Inflammatory macrophage (primary cell): ENCODE measurements around the gene ITGA8.
"Not testable (repeated sequence)": the region's sequence is repeated elsewhere in the genome, so short reads cannot be mapped to it uniquely, and the experiment has no call there.

ENCODE experiments used
- DNase-seq, 2 donors: peaks; one replicate each; pipeline ENCODE4 v3.0.0-alpha.2; 2020 to 2022

ITGA8 gene

DNA sequence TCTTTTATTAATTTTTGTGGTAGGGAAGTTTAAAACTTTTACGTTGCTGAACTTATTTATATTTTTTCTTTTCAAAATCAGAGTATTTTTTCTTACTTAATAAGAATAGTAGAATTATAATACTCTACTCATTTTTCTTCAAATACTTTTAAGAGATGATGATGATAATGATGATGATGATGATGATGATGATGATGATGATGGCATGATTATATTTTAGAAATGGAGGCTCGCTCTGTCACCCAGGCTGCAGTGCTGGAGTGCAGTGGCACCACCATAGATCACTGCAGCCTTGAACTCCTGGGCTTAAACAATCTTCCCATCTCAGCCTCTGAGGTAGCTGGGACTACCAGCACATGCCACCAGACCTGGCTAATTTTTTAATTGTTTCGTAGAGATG, 230.3 kb downstream of the ITGA8 start:
- no peak for DNase-seq

- DNase-seq = no peak
Observed at GRCh38 chr10:15487376-15487775, 232.3 kb downstream of the ITGA8 start.

- no peak for DNase-seq
Observed at GRCh38 chr10:15486404-15486803, 233.3 kb downstream of the ITGA8 start.

GRCh38 chr10:15485684-15486316, 233.9 kb downstream of the ITGA8 start:
- no peak for DNase-seq

DNA sequence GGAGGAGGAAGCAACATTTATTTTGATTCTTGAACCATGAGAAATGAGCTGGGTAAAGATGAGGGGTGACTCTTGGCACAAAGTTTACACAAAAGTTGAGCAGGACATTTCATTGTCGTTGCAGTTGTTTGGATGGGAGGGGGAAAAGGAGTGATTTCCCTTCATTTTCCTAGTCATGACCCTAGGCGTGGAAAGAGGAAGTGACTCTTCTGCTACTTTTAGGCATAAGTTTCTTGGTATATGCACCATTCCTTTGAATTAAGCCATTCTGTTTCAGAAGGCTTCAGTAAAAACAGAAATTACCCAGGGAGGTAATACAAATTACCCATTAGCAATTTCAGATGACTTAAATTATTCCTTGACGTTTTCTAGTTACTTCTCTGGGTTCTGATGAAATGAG, 234.7 kb downstream of the ITGA8 start:
- DNase-seq = no peak

DNA sequence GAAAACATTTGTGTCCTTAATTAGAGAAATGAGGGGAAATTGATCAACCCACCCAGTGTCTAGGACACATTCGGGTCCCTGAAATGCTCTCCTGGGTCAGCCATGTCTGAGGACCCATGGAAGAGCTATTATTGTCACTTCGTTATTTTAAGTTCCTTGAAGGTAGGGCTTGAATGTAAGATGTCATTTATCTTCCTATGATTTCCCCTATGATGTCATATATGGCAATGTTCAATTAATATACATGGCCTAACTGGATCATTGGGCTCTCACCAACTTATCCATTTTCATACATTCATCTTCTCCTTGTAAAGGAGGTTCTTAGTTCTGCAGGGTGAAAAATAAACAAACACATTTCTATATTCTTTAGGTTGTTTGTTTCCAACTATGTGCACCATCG, 235.6 kb downstream of the ITGA8 start:
- no peak for DNase-seq

DNA sequence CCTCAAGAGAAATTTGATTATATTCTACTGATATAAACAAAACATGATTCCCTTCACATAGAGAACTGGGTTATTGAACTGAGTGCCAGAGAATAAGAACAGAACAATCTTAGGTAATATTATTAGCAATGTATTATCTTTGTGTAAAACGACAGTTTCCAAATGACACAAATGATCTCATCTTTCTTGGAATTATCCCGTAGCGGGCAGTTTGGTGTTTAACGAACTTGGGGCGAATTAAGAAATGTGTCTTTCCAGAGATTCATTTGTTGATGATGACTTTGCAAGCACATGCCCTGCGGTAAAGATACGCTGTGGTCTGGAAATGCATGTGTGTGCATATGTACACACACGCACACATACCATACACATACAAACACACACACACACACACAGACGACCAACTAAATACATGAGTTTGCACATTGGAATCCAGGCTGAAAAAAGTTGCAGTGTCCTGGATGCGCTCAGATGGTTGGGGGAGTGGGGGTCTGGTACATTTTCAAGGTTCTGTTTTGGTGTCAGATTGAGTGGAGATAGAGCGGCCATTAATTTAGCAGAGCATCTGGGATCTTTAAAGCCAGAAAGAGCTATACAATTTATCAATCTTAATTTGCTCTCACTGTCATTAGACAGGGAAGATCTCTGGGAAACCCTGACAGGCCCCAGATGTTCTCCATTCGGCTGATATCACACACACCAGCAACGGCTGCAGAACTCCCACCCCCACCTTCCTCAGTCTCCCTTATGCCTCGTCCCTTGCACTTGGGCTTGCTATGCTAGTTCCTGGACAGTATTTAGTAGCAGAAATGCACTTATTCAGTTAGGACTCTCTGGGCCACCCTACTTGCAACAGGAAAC, 236.3 kb downstream of the ITGA8 start:
- no peak for DNase-seq

DNA sequence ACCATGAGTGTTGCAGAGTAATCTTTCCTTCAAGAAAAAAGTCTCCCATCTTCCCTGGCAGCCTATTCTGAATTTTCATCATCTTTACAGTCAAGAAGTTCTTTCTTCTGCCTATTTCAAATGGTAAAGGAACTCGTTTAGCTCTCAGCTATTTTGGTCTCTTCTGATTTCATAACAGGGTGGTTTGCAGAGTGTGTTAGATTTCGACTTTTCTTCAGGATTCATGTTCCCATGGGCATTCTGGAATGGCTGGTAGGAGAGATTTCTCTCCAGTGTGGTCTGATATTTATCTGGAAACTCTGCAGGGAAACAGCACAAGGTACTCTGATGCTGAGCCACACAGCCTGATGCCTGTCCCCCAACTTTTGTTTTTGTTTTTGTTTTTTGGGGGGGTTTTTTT, 237.6 kb downstream of the ITGA8 start:
- no peak for DNase-seq

DNA sequence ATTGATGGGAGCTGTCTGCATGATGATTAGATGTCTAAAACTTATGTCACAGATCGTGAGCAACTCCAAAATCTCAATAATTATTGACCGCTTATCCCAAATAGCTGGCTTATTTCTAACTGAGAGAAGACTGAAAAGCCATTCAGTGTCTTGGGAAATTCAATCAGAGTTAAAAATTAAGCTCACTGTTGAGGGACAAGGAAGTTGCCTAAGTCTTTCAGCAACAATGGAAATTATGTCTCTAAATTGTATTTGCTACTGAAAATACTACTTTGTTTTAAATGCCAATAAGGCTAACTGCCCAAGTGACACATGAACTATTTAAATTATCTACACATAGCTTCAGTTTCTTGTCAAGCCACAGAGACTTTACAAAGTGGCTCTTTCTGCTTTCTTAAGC, 240.8 kb downstream of the ITGA8 start:
- DNase-seq = no peak

GRCh38 chr10:15478429-15478828, 241.3 kb downstream of the ITGA8 start:
- DNase-seq = no peak

DNA sequence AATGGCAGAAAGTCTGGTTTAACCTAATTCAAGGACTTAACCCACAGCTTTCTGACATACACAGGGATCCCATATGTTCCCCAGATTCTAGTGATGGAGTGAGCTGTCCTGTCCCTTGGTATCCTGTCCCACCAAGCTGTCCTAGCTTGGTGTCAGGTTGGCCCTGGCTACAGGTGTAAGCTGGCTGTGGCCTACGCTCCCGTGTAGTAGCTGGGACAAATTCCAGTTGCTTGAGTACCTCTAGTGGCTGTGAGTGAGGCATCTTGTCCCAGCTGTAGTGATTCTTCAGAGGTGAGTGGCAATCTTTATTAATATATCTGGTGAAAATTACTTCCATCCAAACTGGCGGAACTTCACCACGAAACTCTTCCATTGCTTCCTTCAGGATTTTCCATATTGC, 243.4 kb downstream of the ITGA8 start:
- DNase-seq = no peak

DNA sequence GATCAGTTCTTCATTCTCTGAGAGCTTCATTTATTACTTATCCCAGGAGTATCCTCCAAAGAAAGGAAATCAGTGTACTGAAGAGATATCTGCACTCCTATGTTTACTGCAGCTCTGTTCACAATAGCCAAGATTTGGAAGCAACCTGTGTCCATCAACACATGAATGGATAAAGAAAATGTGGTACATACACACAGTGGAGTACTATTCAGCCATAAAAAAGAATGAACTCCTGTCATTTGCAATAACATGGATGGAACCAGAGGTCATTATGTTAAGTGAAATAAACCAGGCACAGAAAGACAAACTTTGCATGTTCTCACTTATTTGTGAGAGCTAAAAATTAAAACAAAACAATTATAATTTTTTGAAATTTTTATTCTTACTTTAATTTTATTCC, 244.3 kb downstream of the ITGA8 start:
- DNase-seq = not testable (repeated sequence)

DNA sequence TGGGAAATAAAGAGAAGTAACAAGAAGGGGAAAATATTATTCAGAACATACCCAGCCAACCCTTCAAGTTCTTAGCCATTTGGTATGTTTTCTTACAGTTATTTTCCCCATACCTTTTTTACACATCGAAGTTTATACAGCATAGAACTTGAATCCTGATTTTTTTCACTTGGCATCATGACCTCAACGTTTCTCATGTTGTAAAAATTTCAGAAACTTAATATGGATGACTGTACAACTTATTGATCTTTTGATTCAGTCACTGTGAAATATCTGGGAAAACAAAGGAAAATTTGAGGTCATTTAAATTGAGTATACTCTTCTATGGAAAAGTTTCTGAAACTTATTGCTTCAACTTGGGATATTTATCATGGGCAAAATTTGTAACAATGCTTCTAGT, 245.1 kb downstream of the ITGA8 start:
- no peak for DNase-seq

DNA sequence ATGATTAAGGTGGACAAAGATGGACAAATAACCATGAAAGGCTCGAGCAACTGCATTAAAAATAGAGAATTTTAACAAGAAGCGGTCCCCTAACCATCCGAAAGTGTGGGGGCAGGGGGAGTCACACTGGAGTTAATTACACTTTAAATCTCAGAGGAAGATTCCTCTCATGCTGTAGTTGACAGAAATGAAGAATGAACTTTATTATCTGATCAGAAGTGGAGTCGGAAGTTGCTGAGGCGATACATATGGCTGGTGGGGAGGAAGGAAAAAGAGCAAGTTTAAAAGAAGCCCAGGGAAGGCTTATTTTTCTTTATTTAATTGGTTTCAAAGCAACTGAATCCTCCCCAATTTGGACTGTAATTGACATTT, 246.3 kb downstream of the ITGA8 start:
- no peak for DNase-seq

- no peak for DNase-seq
Observed at GRCh38 chr10:15472431-15473395, 247.0 kb downstream of the ITGA8 start.

- DNase-seq = no peak
Observed at GRCh38 chr10:15472008-15472407, 247.7 kb downstream of the ITGA8 start.

DNA sequence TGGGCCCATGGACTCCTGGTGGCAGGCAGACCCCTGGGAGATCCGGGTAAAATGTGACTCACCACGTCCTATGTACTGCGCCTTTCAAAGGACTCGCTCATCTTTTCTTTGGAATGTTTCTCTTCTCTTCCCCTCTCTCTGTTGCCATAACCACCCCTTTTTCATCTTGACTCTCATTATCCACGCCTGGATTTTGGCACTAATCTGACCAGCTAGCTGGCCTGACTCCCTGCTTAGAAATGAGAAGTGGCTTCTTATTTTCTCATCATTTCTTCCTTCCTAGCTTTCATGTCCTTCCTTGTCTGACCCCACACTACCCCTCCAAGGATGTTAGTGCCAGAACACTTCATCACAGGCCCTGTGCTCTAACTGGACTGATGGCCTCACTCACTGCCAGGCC, 250.6 kb downstream of the ITGA8 start:
- DNase-seq = no peak

GRCh38 chr10:15464381-15464780, 255.3 kb downstream of the ITGA8 start:
- DNase-seq = no peak
